ENCODE data around the gene KIF7.

- TF ChIP-seq, protein P1, sequence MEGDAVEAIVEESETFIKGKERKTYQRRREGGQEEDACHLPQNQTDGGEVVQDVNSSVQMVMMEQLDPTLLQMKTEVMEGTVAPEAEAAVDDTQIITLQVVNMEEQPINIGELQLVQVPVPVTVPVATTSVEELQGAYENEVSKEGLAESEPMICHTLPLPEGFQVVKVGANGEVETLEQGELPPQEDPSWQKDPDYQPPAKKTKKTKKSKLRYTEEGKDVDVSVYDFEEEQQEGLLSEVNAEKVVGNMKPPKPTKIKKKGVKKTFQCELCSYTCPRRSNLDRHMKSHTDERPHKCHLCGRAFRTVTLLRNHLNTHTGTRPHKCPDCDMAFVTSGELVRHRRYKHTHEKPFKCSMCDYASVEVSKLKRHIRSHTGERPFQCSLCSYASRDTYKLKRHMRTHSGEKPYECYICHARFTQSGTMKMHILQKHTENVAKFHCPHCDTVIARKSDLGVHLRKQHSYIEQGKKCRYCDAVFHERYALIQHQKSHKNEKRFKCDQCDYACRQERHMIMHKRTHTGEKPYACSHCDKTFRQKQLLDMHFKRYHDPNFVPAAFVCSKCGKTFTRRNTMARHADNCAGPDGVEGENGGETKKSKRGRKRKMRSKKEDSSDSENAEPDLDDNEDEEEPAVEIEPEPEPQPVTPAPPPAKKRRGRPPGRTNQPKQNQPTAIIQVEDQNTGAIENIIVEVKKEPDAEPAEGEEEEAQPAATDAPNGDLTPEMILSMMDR (IDR thresholded peaks at IDR 0.05) = no peak
- no peak for TF ChIP-seq POLR2AphosphoS5 (IDR thresholded peaks at IDR 0.05)
- TF ChIP-seq POLR2A (IDR thresholded peaks at IDR 0.05) = no peak
- no peak for TF ChIP-seq EP300 (IDR thresholded peaks at IDR 0.05)
Measured at GRCh38 chr15:89630260-89630659, 25.0 kb downstream of the KIF7 start.
